Ishikawa (cell line): ENCODE data around the gene IWS1.

Experiments used
- CEBPB ChIP-seq: IDR thresholded peaks from 2 replicates; pipeline ENCODE4 v1.6.1; 2012
- CREB1 ChIP-seq: IDR thresholded peaks from 2 replicates; pipeline ENCODE4 v1.6.1; 2012; ENCODE audit warnings: low read depth
- EGR1 ChIP-seq: IDR thresholded peaks from 2 replicates; pipeline ENCODE4 v1.6.1; 2012
- EP300 ChIP-seq: IDR thresholded peaks from 2 replicates; pipeline ENCODE4 v1.6.1; 2012; ENCODE audit warnings: borderline replicate concordance
- FOXM1 ChIP-seq: IDR thresholded peaks from 2 replicates; pipeline ENCODE4 v1.6.1; 2012; ENCODE audit warnings: low read depth, borderline replicate concordance
- NFIC ChIP-seq: IDR thresholded peaks from 2 replicates; pipeline ENCODE4 v1.6.1; 2012
- RAD21 ChIP-seq: IDR thresholded peaks from 2 replicates; pipeline ENCODE4 v1.6.1; 2012; ENCODE audit warnings: low read depth
- TAF1 ChIP-seq: IDR thresholded peaks from 2 replicates; pipeline ENCODE4 v1.6.1; 2012; ENCODE audit warnings: low read depth, mild to moderate bottlenecking
- TCF12 ChIP-seq: IDR thresholded peaks from 2 replicates; pipeline ENCODE4 v1.6.1; 2012; ENCODE audit warnings: low read depth
- TEAD4 ChIP-seq: IDR thresholded peaks from 2 replicates; pipeline ENCODE4 v1.6.1; 2012
- USF1 ChIP-seq: IDR thresholded peaks from 2 replicates; pipeline ENCODE4 v1.6.1; 2012
- YY1 ChIP-seq: IDR thresholded peaks from 2 replicates; pipeline ENCODE4 v1.6.1; 2012; ENCODE audit warnings: low read depth
- ZBTB7A ChIP-seq: IDR thresholded peaks from 2 replicates; pipeline ENCODE4 v1.6.1; 2012; ENCODE audit warnings: low read depth
- TF ChIP-seq, protein P1 (sequence below): IDR thresholded peaks from 2 replicates; pipeline ENCODE4 v1.6.1; 2012; ENCODE audit warnings: low read depth, mild to moderate bottlenecking
- TF ChIP-seq, protein P2 (sequence below): IDR thresholded peaks from 2 replicates; pipeline ENCODE4 v1.6.1; 2012

The IWS1 gene

DNA sequence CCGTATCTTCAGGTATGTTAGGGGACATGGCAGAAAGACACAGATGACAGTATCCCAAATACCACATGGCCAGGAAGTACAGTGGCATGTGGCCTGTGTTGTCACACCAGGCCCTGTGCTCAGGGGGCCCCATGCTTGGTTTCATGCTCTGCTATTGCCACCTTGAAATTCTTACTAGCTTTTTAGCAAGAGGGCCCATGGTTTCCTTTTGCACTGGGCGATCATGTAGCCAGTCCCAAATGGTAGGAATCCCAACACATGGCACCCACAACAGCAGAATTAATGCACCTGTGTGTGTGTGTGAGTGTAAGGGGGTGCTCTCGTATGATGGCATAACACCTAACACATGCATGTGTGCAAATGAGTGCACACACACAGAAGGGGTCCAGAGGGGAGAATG, 48.4 kb upstream of the IWS1 start:
- TF ChIP-seq TEAD4 (no peak), YY1 (no peak), USF1 (no peak), CREB1 (no peak), NFIC (no peak), TCF12 (no peak), EP300 (no peak), EGR1 (no peak), RAD21 (no peak), TAF1 (no peak), FOXM1 (no peak), ZBTB7A (no peak), CEBPB (no peak)
- TF ChIP-seq, protein P1, sequence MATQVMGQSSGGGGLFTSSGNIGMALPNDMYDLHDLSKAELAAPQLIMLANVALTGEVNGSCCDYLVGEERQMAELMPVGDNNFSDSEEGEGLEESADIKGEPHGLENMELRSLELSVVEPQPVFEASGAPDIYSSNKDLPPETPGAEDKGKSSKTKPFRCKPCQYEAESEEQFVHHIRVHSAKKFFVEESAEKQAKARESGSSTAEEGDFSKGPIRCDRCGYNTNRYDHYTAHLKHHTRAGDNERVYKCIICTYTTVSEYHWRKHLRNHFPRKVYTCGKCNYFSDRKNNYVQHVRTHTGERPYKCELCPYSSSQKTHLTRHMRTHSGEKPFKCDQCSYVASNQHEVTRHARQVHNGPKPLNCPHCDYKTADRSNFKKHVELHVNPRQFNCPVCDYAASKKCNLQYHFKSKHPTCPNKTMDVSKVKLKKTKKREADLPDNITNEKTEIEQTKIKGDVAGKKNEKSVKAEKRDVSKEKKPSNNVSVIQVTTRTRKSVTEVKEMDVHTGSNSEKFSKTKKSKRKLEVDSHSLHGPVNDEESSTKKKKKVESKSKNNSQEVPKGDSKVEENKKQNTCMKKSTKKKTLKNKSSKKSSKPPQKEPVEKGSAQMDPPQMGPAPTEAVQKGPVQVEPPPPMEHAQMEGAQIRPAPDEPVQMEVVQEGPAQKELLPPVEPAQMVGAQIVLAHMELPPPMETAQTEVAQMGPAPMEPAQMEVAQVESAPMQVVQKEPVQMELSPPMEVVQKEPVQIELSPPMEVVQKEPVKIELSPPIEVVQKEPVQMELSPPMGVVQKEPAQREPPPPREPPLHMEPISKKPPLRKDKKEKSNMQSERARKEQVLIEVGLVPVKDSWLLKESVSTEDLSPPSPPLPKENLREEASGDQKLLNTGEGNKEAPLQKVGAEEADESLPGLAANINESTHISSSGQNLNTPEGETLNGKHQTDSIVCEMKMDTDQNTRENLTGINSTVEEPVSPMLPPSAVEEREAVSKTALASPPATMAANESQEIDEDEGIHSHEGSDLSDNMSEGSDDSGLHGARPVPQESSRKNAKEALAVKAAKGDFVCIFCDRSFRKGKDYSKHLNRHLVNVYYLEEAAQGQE = no peak
- TF ChIP-seq, protein P2, sequence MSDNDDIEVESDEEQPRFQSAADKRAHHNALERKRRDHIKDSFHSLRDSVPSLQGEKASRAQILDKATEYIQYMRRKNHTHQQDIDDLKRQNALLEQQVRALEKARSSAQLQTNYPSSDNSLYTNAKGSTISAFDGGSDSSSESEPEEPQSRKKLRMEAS = no peak

- no peak for TF ChIP-seq YY1
- TF ChIP-seq TEAD4 = no peak
Observed at GRCh38 chr2:127573771-127574170, 47.5 kb upstream of the IWS1 start.

DNA sequence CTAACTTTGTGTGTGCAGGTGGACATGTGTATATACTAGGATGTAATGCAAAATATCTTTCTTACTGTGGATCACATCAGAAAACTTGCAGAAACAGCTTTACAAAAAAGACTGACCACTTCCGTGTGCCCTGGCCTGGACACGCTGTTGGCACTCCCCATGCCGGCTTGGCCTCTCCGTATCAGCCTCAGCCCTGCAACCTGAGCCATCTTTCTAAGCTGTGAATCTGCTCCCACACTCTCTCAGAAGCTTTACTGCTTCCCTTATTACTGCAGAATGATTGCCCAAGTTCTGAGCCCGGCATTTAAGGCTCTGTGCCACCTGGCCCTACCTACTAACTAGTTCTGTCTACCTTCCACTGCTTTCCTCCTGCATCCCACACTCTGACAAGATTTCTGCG, 47.0 kb upstream of the IWS1 start:
- TF ChIP-seq EGR1 = no peak

GRCh38 chr2:127572841-127573240, 46.6 kb upstream of the IWS1 start:
- TF ChIP-seq EP300 (no peak), TCF12 (no peak), TEAD4 (no peak)

DNA sequence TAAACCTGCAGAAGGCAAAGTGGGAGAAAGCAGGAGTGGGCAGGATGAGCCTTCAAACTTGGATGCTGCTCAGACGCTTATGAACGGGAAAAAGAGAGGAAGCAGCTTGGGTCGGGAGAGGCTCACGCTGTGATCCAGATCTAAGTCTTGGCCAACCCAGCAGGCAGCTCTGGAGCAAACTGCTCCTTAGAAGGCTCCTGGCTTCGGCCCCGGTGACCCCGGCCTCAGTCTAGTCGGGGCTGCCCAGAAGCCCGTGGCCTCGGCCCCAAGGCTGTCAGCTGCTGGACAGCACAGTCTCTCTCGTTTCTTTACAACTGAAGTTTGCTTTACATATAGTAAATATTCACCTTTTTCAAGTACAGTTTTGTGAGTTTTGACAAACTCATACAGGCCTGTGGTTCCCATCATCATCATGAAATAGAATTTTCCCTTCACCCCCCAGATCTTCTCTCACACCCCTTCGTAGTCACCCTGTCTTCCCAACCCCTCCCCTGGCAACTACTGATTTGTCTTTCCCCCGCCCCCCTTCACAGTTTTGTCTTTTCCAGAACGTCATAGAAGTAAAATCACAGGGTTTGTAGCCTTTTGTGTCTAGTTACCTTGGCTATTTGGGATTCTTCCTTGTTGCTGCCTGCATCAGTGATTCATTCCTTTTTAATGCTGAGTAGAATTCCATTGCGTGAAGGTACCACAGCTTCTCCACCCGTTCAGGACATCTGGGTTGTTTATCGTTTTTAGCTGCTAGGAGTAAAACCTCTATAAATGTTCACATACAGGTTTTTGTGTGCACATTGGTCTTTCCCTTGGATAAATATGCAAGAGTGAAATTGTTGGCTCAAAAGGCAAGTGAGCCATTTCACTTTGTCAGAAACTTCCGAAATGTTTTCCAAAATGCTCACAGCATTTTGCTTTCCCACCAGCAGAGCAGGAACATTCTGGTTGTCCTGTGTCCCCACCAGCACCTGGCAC, 44.3 kb upstream of the IWS1 start:
- no peak for TF ChIP-seq NFIC
- TF ChIP-seq, protein P1 = 0 out of 2 replicates have a peak, but pooled peaks have one; percentile 8
- no peak for TF ChIP-seq TAF1

DNA sequence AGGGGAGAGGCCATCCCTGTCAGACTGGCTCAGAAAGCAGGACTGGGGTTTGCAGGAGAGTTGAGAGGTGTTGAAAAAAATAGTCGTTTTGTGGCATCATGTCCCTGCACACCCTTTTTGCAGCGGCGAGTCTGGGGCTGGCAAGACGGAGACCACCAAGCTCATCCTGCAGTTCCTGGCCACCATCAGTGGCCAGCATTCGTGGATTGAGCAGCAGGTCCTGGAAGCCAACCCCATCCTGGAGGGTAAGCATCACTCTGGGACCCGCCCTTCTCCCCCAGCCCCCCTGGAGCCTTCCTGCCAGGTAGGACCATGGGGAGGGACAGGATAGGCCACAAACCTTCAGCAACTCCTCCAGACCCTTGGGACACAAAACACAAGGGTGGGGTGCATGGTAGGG, 43.4 kb upstream of the IWS1 start:
- TF ChIP-seq, protein P2 = no peak
- TF ChIP-seq CREB1 = no peak
- no peak for TF ChIP-seq TCF12
- no peak for TF ChIP-seq FOXM1
- TF ChIP-seq TEAD4 = no peak
- TF ChIP-seq YY1 = no peak
- no peak for TF ChIP-seq CEBPB
- no peak for TF ChIP-seq RAD21
- TF ChIP-seq USF1 = no peak
- no peak for TF ChIP-seq EP300
- TF ChIP-seq NFIC = no peak
- TF ChIP-seq ZBTB7A = no peak
- TF ChIP-seq EGR1 = no peak
- TF ChIP-seq, protein P1 = no peak
